Suppressor macrophage treated with lipopolysaccharide for 1 hour (primary cell): Measurements from ENCODE around the gene POLR2L.

ENCODE experiments used
- DNase-seq, 3 donors: peaks; one replicate each; pipeline ENCODE4 v3.0.0-alpha.2; 2020 to 2022

POLR2L gene

GRCh38 chr11:809287-810039, 32.9 kb downstream of the POLR2L start, which contains the start of gene RPLP2:
Gene RPLP2 (plus strand): TSS chr11:809967. CDS start chr11:810235, 268 bp downstream.
- DNase-seq: peak; percentile 99

- no peak for DNase-seq
These were observed 33.7 kb downstream of the POLR2L start for GRCh38 chr11:808427-809286.

GRCh38 chr11:804599-804964, 37.7 kb downstream of the POLR2L start:
- DNase-seq: no peak

- DNase-seq: peak in 1 of 3 donors; percentile 26
These were observed 38.3 kb downstream of the POLR2L start for GRCh38 chr11:803770-804598.

GRCh38 chr11:803467-803742, 38.9 kb downstream of the POLR2L start:
- no peak for DNase-seq

- DNase-seq: no peak
These were observed 39.4 kb downstream of the POLR2L start for GRCh38 chr11:802693-803466.

- DNase-seq: no peak
These were observed 40.2 kb downstream of the POLR2L start for GRCh38 chr11:802018-802617.

- DNase-seq: no peak
These were observed 41.1 kb downstream of the POLR2L start for GRCh38 chr11:801097-801780.

GRCh38 chr11:800473-800872, 41.9 kb downstream of the POLR2L start:
- no peak for DNase-seq

GRCh38 chr11:799641-800316, 42.5 kb downstream of the POLR2L start:
- no peak for DNase-seq

GRCh38 chr11:798093-798713, 44.1 kb downstream of the POLR2L start, which contains the start of gene SLC25A22:
Gene SLC25A22 (minus strand): TSS chr11:798281. CDS start chr11:795006, 3,275 bp downstream.
- DNase-seq: peak; percentile 86 to 97 (median 93)

- DNase-seq: peak; percentile 79 to 89 (median 85)
These were observed 44.8 kb downstream of the POLR2L start for GRCh38 chr11:797296-798092.

- DNase-seq: no peak
These were observed 45.6 kb downstream of the POLR2L start for GRCh38 chr11:796565-797295.

GRCh38 chr11:795634-796564, 46.4 kb downstream of the POLR2L start:
- peak; percentile 92 to 95 (median 93) for DNase-seq

GRCh38 chr11:794766-795633, 47.3 kb downstream of the POLR2L start:
- no peak for DNase-seq

GRCh38 chr11:794013-794765, 48.1 kb downstream of the POLR2L start:
- no peak for DNase-seq
